ENCODE measurements around the gene TIAM2.

GRCh38 chr6:155158030-155158843 lies 163.1 kb downstream of the TIAM2 start:
- TF ChIP-seq TAF1 (IDR thresholded peaks at IDR 0.05; ENCODE audit: borderline replicate concordance, low read depth, low read length) (no peak), POLR2A (IDR thresholded peaks at IDR 0.05; ENCODE audit: low read depth, low read length) (no peak), POLR2AphosphoS5 (IDR thresholded peaks at IDR 0.05; ENCODE audit: low read depth, low read length) (no peak)

Measured in GM12892 (cell line).